Left renal pelvis (tissue), 4 donors: ENCODE data around the gene RGS1. TPM values are rescaled to one million over a fixed set of nuclear protein-coding genes. Genes with fewer than 3 reads are reported as not detected.

ENCODE experiments used
- DNase-seq, 4 donors: peaks; one replicate each; pipeline ENCODE4 v3.0.0-alpha.2; 2013; ENCODE audit warnings: low read depth in 4 of 4, low spot score in 3 of 4
- polyA plus RNA-seq, 4 donors: library from polyadenylated mRNA; unstranded; fragments of 120-200 nt; gene quantifications; one replicate each; pipeline ENCODE4 v1.2.1, GENCODE V29; 2013; ENCODE audit not compliant: insufficient read length in 4 of 4

The RGS1 gene
- polyA plus RNA-seq, 4 donors, result 2.7 to 6.6 (median 4.4) TPM

DNA sequence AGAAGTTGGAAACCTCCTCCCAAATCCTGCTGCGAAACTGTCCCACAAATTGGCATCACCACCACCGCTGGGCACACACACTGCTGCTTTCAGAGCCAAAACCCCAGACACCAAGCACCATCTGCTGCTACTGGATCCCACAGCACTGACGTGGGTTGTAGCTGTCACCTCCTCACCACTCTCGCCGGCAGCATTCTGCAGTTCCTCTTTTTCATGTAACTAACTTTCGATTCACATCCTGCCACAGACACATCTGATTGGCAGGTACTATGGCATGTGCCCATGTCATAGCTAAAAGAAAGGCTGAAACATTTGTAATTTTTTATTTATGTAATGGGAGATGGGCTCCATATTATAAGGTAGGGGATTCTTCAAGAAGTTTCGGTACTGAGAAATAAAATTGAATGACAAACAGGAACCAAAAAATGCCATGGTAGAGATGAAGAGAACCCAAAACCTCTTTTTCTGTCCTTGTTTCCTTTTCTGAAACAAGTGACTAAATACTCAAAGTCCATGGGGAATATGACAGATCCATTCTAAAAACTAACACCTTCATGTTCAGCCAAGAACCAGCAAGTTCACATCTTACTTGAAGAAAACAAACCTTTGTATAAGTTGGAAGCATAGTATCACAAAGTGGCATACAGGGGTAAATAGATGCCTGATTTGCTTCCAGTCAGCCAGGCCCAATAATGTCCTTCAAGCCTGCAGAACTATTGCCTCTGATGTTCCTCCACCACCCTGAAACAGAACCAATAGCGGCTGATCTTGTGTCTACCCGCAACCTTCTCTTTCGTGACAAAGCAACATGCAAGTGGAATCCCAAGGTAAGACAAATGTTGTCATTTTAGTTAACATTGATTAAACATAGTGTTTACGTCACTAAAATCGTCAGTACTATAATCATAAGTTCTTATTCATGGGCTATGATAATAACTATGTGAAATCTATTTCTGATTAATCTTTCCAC is 33.8 kb downstream of the RGS1 start:
- no peak for DNase-seq

DNA sequence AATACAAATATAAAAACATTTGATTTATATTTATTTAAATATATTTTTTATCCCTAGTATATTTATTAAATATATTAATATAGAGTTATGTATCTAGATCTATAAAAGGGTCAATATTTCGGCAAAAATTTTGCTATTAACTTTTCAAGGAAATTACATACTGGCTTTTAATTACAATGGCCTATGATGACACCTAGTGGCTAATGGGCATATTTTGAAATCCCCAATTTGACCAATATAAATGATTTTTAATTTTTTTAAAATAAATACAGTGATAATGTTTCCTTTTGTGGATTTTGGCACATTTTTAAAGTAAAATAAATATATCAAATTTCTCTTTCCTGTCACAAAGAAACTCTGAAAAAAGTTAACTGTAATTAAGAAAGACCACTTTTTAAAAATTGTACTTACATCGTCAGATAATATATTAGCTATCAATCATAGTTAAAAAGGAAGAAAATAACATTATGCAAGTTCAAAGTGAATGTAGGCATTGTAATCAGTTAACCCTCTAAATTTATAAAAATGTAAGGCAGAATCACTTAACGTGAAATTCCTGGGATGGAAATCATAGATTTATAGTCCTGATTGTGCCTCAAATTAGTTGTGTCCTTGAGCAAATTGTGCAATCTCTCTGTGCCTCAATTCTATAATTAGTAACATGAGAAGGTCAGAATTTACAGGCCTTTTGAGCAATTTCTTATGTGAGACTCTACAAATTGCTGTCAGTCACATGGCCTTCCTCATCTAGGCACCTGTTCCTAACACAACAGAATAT is 34.7 kb downstream of the RGS1 start:
- no peak for DNase-seq

DNA sequence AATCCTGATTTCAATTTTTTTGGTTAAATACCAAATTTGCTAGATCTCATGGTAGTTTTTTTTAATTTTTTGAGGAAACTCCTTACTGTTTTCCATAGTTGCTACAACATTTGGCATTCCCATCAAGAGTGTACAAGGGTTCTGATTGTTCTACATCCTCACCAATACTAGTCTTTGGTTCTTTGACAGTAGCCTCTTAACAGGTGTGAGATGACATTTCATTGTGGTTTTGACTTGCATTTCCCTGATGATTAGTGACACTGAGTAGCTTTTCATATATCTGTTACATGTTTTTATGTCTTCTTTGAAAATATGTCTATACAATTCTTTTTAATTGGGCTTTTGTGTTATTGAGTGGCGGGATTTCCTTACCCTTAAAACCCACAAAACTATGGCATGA is 39.5 kb downstream of the RGS1 start:
- DNase-seq, result no peak

DNA sequence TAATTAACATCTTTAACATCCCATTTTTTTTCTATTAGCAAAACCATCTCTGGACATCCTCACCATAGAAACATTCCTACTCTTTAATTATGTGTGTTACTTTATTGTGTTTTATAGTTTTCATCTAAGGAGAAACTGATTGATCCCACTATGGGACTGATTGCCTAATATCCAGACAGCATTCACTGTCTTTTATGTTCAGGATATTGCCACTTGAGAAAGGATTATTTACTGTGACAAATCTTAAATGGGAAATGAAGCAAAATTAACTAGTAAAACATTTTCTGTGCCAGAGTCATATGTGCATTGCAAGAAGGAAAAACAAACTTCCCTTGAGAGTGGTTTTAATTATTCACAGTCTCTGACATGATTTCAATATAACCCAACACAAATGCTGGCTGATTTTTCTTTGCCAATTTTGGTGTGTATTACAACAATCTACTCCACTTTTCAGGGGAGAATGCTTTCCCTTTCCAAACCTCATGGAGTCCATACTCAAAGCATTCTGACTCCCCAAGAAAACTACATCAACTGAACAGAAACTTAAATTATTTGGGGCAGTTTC is 44.6 kb downstream of the RGS1 start:
- no peak for DNase-seq

DNA sequence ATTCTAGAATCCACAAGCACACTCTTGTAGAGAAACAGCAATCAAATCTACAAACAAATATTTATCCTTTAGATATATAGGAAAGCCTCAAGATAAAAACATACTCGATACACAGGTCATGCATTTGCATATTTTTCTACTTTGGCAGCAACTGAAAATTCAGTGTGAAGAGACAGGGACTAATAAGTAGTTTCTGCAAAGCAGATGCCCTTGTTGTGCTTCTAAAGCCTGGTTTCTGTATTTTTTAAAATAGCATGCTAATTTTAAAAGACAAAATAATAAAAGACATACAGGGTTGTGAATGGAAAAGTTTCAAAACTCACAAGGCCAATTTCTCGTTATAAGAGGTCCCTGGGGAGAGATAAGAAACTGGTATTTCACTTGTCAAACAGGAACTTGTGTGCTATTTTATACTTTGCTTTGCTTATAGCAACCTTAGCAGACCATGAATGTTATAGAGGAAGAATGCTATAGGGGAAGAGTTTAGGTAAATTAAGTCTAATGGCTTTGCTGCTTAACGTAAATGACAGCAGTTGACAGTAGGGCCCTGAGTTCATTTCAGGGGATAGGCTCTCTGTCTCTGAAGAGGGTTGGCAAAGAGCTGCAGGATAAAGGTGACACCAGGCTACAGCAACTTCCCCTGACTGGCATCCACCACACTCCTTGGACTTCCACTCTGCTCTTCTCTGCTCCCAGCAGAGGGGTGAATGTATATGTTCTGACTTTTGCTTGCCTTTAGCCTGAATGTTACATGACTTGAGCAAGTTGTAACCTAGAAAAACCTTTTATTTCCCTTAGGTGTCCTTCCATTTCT is 51.0 kb downstream of the RGS1 start:
- DNase-seq, result no peak

DNA sequence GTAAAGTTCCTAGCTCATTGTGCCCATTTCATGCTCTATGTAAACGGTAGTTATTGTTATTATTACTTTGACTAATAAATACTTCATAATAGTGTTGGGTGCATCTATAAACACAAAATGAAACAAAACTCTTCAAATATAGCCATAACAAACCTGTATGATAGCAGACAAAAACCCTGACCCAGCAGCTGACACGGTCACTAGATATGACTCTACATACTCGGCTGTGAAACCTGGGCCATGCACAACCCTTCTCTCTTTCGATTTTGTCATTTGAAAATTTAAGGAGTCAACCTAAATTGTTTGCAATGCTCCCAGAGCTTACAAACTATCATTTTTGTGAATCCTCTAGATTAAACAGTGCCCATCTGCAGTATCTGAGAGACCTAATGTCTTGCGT is 52.3 kb downstream of the RGS1 start:
- no peak for DNase-seq

DNA sequence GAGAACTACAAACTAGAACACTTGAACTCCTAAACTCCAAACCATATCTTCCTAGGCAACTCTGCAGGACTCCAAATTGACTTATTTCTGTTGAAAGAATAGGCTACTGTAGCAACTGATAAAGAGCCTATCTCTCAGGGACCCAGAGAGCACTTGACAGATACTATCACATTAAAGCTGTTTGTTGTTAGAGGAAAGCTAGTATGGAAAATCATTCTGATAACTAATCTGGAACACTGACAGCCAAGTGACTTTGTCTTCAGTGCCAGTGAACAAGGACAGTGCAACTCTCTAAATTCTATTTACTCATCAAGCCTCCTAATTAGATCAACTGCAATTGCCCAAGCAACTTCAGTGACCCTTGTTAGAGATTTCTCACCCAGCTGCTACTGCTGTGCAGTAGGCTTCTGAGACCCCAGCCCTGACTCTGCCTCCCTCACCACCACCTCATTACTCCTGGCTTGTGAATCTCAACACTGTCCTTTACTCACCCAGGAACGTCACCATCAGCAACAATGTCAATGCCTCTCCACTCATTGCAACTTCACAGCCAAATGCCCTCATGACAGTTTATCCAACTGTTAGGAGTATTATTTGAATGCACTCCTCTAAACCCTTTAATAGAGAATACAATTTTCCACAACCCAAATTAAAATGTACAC is 53.0 kb downstream of the RGS1 start:
- DNase-seq, result no peak

DNA sequence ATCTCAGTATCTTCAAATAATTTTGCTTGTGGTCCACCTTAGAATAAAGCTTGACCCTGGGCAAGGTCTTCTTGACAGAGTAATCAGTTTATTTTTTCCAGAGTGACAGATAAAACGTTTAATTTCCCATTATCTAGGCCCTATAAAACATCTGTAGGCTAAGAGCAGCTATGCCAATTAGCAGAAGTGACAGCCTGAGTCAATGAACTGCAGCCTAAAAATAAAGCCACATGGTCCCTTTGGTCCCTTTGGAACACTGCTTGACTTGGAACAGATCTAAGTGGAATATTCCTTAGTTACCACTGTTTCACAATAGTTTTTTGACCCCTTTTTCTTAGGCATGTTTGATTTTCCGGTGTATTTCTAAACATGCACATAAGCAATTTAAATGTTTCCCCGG is 54.0 kb downstream of the RGS1 start:
- DNase-seq, result no peak

Other genes starting within 250 kb of the RGS1 start
- not detected for gene RGS13, start 60.4 kb downstream of the RGS1 start, polyA plus RNA-seq
- 10 to 100 TPM; 25.6 to 46.3 (median 36.9) TPM for gene RGS2, start 233.3 kb downstream of the RGS1 start, polyA plus RNA-seq